ENCODE measurements around the gene AFF3. TPM values are rescaled to one million over a fixed set of nuclear protein-coding genes. Genes with fewer than 3 reads are reported as not detected.

Gene AFF3
- total and polyA plus RNA-seq, 2 donors (not counting 3 experiments of a cell fraction or from before 2014, with no cell fraction given) = 0.06 to 0.07 TPM

- POLR2A ChIA-PET = no interaction called here
- no TSS peak for BruUV-seq (replicated peaks)
Observed at GRCh38 chr2:99622534-99622933, 519.9 kb downstream of the AFF3 start.

DNA sequence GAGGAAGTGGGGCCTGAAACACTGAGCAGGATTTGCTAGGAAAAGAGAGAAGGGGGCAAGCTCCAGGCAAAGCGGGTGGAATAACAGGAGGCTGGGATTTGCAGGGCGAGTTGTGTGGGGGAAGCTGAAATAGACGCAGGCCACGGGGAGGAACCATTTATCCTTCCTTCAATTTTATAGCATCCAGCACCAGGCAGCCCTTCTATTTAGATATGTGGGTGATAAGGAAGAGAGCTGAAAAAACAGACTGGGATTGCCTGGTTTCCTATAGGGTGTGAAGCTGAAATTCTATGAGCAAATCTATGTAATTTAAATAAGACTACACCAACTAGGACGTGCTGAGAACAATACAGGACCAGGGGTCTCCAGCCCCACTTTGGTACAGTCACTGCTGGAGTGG is 520.6 kb downstream of the AFF3 start:
- Histone ChIP-seq H2AFZ (ENCODE audit: low read depth, low read length) (no peak overlapping the region), H3K27ac (ENCODE audit: insufficient read depth, low read depth, low read length) (no peak overlapping the region), H3K36me3 (ENCODE audit: control insufficient read depth in 2 of 2, extremely low read depth in 1 of 2, insufficient read depth in 2 of 2, low read length in 2 of 2) (no peaks in the 10 kb centered on the region), H3K4me1 (ENCODE audit: control insufficient read depth, extremely low read depth, insufficient read depth, low read length) (no peaks in the 10 kb centered on the region), H3K4me3 (replicated peaks in 1 of 3; ENCODE audit: insufficient read depth in 1 of 3, low read depth in 1 of 3, low read length in 3 of 3) (no peak overlapping the region), H3K4me2 (ENCODE audit: insufficient read depth, low read length) (no peak overlapping the region), H4K20me1 (replicated peaks; ENCODE audit: control insufficient read depth, extremely low read depth, insufficient read depth, low read length) (no peaks in the 10 kb centered on the region), H3K9me1 (replicated peaks; ENCODE audit: control insufficient read depth, extremely low read depth, insufficient read depth, low read length) (no peaks in the 10 kb centered on the region), H3K9ac (replicated peaks; ENCODE audit: extremely low read depth, insufficient read depth, low read length) (no peak overlapping the region), H3K79me2 (ENCODE audit: control insufficient read depth, insufficient read depth, low read length) (no peaks in the 10 kb centered on the region), H3K27me3 (ENCODE audit: control insufficient read depth in 2 of 2, insufficient read depth in 2 of 2, low read length in 2 of 2) (no peaks in the 10 kb centered on the region), H3K9me3 (replicated peaks; ENCODE audit: control insufficient read depth, insufficient read depth, low read length) (no peaks in the 10 kb centered on the region)
- ChIA-PET CTCF (no interaction called here), POLR2A (no interaction called here)
- intact Hi-C loops (cut with micrococcal nuclease) = no loop called here
- DNase-seq (ENCODE audit: low read depth, low spot score) (no peak), FAIRE-seq (no peak)
- dilution Hi-C loops (cut with MboI; ENCODE audit: extremely low pct_ligation_motif_present, low sequenced_read_pairs) = no loop called here
- BruUV-seq (replicated peaks) = no TSS peak
- no peak for TF ChIP-seq EZH2 (IDR thresholded peaks at IDR 0.05; ENCODE audit: borderline replicate concordance, low read depth, low read length, severe bottlenecking)
- TF ChIP-seq MYC (IDR thresholded peaks at IDR 0.05; ENCODE audit: low read depth, low read length) = no peak
- TF ChIP-seq, protein P1, sequence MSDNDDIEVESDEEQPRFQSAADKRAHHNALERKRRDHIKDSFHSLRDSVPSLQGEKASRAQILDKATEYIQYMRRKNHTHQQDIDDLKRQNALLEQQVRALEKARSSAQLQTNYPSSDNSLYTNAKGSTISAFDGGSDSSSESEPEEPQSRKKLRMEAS (IDR thresholded peaks at IDR 0.05; ENCODE audit: insufficient read depth, insufficient read length) = no peak
- no peak for TF ChIP-seq POLR2A (IDR thresholded peaks at IDR 0.05; ENCODE audit: low read depth, low read length)
- no peak for TF ChIP-seq FOS (IDR thresholded peaks at IDR 0.05; ENCODE audit: borderline replicate concordance, insufficient read depth, low read length)
- no peak for TF ChIP-seq POLR2AphosphoS5 (IDR thresholded peaks at IDR 0.05; ENCODE audit: insufficient read depth, low read depth, low read length)
- no peak for TF ChIP-seq GATA2 (IDR thresholded peaks at IDR 0.05; ENCODE audit: insufficient read depth, insufficient read length, low read depth, low read length)
- TF ChIP-seq, protein P2, sequence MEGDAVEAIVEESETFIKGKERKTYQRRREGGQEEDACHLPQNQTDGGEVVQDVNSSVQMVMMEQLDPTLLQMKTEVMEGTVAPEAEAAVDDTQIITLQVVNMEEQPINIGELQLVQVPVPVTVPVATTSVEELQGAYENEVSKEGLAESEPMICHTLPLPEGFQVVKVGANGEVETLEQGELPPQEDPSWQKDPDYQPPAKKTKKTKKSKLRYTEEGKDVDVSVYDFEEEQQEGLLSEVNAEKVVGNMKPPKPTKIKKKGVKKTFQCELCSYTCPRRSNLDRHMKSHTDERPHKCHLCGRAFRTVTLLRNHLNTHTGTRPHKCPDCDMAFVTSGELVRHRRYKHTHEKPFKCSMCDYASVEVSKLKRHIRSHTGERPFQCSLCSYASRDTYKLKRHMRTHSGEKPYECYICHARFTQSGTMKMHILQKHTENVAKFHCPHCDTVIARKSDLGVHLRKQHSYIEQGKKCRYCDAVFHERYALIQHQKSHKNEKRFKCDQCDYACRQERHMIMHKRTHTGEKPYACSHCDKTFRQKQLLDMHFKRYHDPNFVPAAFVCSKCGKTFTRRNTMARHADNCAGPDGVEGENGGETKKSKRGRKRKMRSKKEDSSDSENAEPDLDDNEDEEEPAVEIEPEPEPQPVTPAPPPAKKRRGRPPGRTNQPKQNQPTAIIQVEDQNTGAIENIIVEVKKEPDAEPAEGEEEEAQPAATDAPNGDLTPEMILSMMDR (IDR thresholded peaks at IDR 0.05; ENCODE audit: extremely low read depth in 1 of 2, insufficient read depth in 1 of 2, low read depth in 1 of 2, low read length in 2 of 2) = no peak
- TF ChIP-seq JUN (IDR thresholded peaks at IDR 0.05; ENCODE audit: borderline replicate concordance, insufficient read depth, insufficient read length, low read depth) = no peak

More at GRCh38 chr2:99622534-99622933, 519.9 kb downstream of the AFF3 start:
- Histone ChIP-seq H3K4me3 (replicated peaks in 1 of 3; ENCODE audit: insufficient read depth in 1 of 3, low read depth in 1 of 3, low read length in 3 of 3) (no peak overlapping the region), H3K4me2 (ENCODE audit: insufficient read depth, low read length) (no peak overlapping the region), H3K27ac (ENCODE audit: insufficient read depth, low read depth, low read length) (no peak overlapping the region), H3K79me2 (ENCODE audit: control insufficient read depth, insufficient read depth, low read length) (no peaks in the 10 kb centered on the region), H3K27me3 (ENCODE audit: control insufficient read depth in 2 of 2, insufficient read depth in 2 of 2, low read length in 2 of 2) (no peaks in the 10 kb centered on the region), H3K36me3 (ENCODE audit: control insufficient read depth in 2 of 2, extremely low read depth in 1 of 2, insufficient read depth in 2 of 2, low read length in 2 of 2) (no peaks in the 10 kb centered on the region), H3K9me1 (replicated peaks; ENCODE audit: control insufficient read depth, extremely low read depth, insufficient read depth, low read length) (no peaks in the 10 kb centered on the region), H3K4me1 (ENCODE audit: control insufficient read depth, extremely low read depth, insufficient read depth, low read length) (no peaks in the 10 kb centered on the region), H4K20me1 (replicated peaks; ENCODE audit: control insufficient read depth, extremely low read depth, insufficient read depth, low read length) (no peaks in the 10 kb centered on the region), H3K9ac (replicated peaks; ENCODE audit: extremely low read depth, insufficient read depth, low read length) (no peak overlapping the region), H3K9me3 (replicated peaks; ENCODE audit: control insufficient read depth, insufficient read depth, low read length) (no peaks in the 10 kb centered on the region), H2AFZ (ENCODE audit: low read depth, low read length) (no peak overlapping the region)
- intact Hi-C loops (cut with micrococcal nuclease) = no loop called here
- DNase-seq (ENCODE audit: low read depth, low spot score) (no peak), FAIRE-seq (no peak)
- CTCF ChIA-PET = no interaction called here
- dilution Hi-C loops (cut with MboI; ENCODE audit: extremely low pct_ligation_motif_present, low sequenced_read_pairs) = no loop called here
- TF ChIP-seq EZH2 (IDR thresholded peaks at IDR 0.05; ENCODE audit: borderline replicate concordance, low read depth, low read length, severe bottlenecking) (no peak), POLR2AphosphoS5 (IDR thresholded peaks at IDR 0.05; ENCODE audit: insufficient read depth, low read depth, low read length) (no peak)
